ENCODE measurements around the gene PRXL2C.
A peak's percentile ranks its signal among the peaks of the same experiment; 100 is the strongest.
"Not testable (repeated sequence)": the region's sequence is repeated elsewhere in the genome, so short reads cannot be mapped to it uniquely, and the experiment has no call there.

The PRXL2C gene

DNA sequence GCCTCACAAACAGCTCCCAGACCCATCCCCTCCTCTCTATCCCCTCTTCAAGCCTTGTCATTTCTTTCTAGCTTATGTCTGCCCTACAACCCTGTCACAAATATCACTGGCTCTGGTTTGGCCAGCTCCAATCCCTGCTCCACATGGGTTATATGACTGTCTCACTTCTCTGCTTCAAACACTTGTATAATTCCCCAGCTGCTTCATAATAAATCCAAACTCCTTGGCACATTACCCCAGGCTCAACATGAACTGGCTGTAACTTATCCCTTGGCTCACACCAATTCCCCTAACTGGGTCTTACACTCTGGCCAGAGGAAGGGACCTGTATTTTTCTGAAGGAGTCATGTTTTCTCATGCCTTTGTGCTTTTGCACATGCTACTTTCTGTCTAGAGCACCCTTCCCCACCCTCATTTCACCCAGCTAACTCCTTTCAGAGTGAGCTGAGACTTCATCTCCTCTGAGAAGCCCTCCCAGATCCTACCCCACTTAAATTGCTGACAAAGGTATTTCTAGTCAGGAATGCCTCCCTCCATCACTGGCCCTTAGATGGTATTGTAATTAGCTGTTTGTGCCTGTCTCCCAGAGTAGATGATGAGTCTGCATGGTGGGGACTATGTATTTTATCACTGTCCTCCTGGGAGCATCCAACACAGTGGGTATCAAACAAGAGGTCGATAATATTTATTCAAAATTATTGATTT lies 5.3 kb downstream of the PRXL2C start:
- DNase-seq, result no peak

DNA sequence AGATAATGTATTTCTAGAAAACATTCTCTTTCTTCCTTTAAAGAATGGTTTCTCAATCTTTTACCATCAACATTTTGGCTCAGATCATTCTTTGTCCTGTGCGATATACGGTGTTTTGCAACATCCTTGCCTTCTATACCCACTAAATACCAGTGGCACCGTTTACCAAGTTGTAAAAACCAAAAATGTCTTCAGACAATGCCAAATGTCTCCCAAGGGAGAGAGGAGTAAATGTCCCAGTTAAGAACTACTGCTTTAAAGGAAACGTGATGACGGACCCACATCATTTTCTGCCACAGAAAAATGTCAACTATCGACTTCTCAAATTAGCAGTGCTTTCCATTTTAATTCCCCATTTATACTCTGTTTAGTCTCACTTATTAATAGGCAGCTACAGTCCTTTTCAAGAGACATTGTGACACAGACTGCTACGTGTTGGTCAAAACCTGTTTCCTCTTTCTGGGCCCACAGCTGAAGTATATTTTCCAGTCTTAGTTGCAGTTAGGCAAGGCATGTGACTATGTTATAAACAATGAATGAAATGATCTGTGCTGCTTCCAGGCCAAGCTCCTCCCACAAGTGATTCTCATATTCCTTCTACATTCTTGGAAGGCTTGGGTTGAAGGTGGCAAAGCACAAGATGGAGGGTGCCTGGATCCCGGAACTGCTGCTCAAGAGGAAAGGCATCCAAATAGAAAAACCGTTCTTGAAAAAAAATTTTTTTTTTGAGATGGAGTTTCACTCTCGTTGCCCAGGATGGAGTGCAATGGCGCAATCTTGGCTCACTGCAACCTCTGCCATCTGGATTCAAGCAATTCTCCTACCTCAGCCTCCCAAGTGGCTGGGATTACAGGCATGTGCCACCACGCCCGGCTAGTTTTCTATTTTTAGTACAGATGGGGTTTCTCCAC lies 8.8 kb downstream of the PRXL2C start:
- no peak for DNase-seq

DNA sequence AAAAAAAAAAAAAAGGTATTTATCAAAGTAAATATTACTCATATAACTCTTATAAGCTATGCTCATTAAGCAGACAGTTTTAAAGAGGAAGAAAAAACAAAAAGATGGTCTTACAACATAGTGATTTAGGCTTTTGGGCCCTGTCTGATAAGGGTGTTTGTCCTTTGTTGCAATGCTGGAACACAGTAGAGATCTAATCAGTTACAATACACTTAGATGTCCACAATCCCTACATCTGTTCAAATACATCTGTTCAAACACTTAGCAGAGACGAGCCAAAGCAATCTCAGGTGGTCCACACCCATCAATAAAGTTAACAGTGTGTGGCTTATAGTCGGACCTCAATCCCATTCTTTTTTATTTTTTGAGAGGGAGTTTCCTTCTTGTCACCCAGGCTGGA lies 11.0 kb downstream of the PRXL2C start:
- DNase-seq, result no peak

DNA sequence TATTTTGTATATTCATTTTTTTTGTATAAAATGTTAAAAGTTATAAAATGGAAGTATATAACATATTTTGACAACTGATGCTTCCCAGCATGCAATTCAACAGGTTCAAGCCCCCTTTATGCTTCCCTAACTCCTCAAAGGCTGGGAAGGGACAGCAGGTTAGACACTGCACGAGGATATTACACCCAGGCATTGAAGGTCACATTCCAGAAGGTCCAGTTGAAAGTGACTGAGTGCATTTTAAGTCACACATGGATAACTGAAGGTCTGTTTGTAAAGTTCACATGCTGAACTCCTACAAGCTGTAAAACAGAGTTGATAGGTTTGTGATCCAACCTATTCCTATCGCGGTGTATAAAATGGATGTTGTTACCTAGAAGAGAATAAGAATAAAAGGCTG lies 13.6 kb downstream of the PRXL2C start:
- no peak for DNase-seq

DNA sequence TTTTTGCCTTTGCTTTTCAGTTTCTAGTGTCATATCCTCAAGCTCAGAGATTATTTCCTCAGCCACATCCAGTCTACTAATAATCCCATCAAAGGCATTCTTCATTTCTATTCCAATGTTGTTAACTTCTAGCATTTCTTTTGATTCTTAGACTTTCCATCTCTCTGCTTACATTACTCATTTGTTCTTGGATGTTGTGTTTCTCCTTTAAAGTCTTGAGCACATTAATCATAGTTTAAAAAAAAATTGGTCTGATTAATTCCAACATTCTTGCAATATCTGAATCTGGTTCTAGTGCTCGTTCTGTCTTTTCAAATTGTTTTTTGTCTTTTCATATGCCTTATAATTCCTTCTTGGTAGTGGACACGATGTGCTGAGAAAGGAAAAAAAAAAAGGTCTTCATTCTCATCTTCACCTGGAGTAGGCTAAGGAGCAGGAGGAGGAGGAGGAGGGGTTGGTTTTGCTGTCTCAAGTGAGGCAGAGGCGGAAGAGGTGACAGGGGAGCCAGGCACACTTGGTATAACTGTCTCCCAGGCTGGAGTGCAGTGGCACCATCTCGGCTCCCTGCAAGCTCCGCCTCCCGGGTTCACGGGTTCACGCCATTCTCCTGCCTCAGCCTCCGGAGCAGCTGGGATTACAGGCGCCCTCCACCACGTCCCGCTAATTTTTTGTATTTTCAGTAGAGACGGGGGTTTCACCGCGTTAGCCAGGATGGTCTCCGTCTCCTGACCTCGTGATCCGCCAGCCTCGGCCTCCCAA lies 16.3 kb downstream of the PRXL2C start:
- no peak for DNase-seq

- no peak for DNase-seq
These were observed 18.7 kb downstream of the PRXL2C start for GRCh38 chr9:96636368-96636767.

- DNase-seq, result not testable (repeated sequence)
These were observed 21.5 kb downstream of the PRXL2C start for GRCh38 chr9:96633579-96633978.

DNA sequence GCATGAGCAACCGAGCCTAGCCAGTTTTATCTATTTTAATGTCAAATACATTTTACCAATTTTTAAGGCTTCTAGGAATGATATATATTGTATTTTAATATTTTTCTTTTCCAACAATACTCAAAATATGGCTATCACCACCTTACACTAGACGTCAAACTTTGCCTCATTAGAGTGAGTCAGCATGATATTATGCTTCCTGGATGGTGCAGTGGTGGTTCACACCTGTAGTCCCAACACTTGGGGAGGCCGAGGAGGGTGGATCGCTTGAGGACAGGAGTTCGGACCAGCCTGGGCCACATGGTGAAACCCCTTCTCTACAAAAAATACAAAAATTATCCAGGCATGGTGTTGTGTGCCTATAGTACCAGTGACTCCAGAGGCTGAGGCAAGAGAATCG lies 28.2 kb downstream of the PRXL2C start:
- no peak for DNase-seq

GRCh38 chr9:96621618-96622017 lies 33.5 kb downstream of the PRXL2C start:
- DNase-seq, result no peak

- no peak for DNase-seq
These were observed 34.3 kb downstream of the PRXL2C start for GRCh38 chr9:96620832-96621269.

GRCh38 chr9:96620181-96620514 lies 35.0 kb downstream of the PRXL2C start:
- DNase-seq, result no peak

GRCh38 chr9:96619491-96620180 lies 35.5 kb downstream of the PRXL2C start, which contains the start of gene CDC14B:
TSS of gene CDC14B (minus strand) at chr9:96619843. CDS start at chr9:96619378, 465 bp downstream.
- DNase-seq, result peak; percentile 68

GRCh38 chr9:96619124-96619465 lies 36.0 kb downstream of the PRXL2C start:
- DNase-seq, result no peak

GRCh38 chr9:96618209-96619123 lies 36.7 kb downstream of the PRXL2C start:
- no peak for DNase-seq

DNA sequence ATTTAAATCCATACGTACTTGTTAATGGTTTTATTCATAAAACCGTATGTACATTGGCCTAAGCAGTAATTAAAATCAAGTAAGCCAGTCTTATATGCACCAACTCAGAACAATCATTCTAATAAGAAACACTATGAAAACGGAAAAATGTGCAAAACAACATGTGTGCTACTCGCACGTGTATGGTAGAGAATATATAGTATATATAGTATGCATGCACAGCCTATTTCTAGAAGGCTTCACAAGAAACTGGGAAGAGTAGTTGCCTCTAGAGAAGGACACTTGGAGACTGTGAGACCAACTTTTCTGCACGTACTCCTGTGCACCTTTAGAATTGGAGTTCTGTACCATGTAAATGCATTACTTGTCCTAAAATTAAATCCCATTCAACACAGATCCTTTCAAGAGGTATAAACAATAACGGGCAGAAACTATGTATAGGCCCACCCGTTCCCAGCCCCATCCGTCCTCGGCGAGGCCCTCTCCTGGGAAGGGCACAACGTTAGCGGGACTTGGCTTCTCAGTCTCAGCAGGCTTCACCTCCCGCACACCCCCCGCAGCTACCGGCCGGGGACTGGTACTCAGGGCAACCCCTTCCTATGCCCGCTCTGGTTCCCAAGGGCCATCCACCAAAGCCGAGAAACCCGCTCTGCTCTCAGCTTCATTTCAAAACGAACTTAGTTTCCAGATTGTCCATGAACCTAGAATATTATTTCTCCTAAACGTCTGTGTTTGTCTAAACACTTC lies 37.5 kb downstream of the PRXL2C start:
- no peak for DNase-seq

DNA sequence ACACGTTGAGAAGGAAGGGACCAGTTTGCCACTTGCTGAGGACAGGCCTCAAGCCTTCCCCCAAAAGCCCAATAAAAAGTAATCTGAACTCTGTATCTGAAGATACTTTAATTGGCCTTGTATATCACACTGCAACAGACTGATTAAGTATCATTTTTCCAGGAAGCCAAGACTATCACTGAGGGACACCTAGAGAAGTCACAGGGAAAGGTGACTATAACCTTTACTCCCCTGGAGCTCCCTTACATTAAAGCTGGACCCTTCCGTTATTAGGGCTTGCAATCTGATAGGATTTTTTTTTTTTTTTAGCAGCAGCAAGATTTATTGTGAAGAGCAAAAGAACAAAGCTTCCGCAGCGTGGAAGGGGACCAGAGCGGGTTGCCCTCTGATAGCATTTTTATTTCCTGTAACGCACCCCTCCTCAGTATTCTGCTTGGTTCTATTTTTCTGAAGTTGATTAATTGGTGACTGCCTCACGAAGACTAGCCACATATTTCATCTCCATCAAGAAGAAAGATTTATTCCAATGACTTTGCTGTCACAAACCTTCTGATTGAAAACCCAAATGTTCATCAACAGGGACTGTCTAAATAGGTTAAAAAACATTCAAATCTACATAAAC lies 38.2 kb downstream of the PRXL2C start:
- no peak for DNase-seq

DNA sequence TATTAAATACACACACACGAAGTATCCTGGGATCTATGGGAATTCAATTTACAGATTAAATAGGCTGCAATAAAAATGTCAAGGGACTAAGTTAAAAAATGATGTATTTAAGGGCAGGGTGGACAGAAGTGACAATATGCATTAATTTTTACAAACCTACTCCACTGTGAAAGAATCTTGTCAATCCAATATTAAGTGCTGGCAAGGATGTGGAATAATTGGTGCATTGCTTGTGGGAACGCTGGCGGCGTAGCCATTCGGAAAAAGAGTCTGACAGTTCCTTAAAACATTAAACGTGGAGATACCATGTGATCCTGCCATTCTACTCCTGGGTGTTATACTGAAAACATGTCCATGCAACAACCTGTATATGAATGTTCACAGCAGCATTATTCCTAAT lies 39.7 kb downstream of the PRXL2C start:
- no peak for DNase-seq

GRCh38 chr9:96614664-96615063 lies 40.5 kb downstream of the PRXL2C start:
- not testable (repeated sequence) for DNase-seq

GRCh38 chr9:96612966-96613589 lies 42.0 kb downstream of the PRXL2C start:
- DNase-seq, result no peak

All from activated CD4-positive, alpha-beta T cell treated with anti-CD3 and anti-CD28 coated beads for 1 hour (primary cell).